GM12878 (cell line): ENCODE measurements around the gene TAC3. TPM values are rescaled to one million over a fixed set of nuclear protein-coding genes. Genes with fewer than 3 reads are reported as not detected.

ENCODE experiments used
- BCL11A ChIP-seq: IDR thresholded peaks from 2 replicates; pipeline ENCODE4 v1.6.1; 2011; ENCODE audit warnings: low read depth, low read length
- BHLHE40 ChIP-seq, 2 experiments: fragments of 450-650 bp in 1 of 2; IDR thresholded peaks; 2 replicates each; pipeline ENCODE4 v1.6.1; 2011 to 2017; ENCODE audit warnings: low read depth in 2 of 2, borderline replicate concordance in 1 of 2, improper control_type of control experiment in 1 of 2, low read length in 1 of 2, mild to moderate bottlenecking in 1 of 2
- BRCA1 ChIP-seq: IDR thresholded peaks from 2 replicates; pipeline ENCODE4 v1.6.1; 2011; ENCODE audit warnings: low read depth, low read length, improper control_type of control experiment
- CHD2 ChIP-seq: IDR thresholded peaks from 2 replicates; pipeline ENCODE4 v1.6.1; 2011; ENCODE audit warnings: low read depth, low read length, improper control_type of control experiment, borderline replicate concordance
- CREB1 ChIP-seq: IDR thresholded peaks from 2 replicates; pipeline ENCODE4 v1.6.1; 2012; ENCODE audit warnings: low read depth, mild to moderate bottlenecking, inconsistent platforms
- EED ChIP-seq: sonication (generic); IDR thresholded peaks from 2 replicates; pipeline ENCODE4 v1.6.1; 2016; ENCODE audit warnings: antibody characterized with exemption, low read depth
- EGR1 ChIP-seq, 2 experiments: IDR thresholded peaks; 1 replicate in 1 of 2; 2 replicates in 1 of 2; pipeline ENCODE4 v1.6.1; 2011 to 2012; ENCODE audit warnings: low read depth in 2 of 2, low read length in 2 of 2, borderline replicate concordance in 1 of 2, mild to moderate bottlenecking in 1 of 2, moderate library complexity in 1 of 2
- EP300 ChIP-seq, 2 experiments: fragments of 150-350 bp in 1 of 2; IDR thresholded peaks; 2 replicates each; pipeline ENCODE4 v1.6.1; 2011 to 2012; ENCODE audit warnings: low read depth in 2 of 2, low read length in 2 of 2, borderline replicate concordance in 1 of 2, improper control_type of control experiment in 1 of 2, inconsistent platforms in 1 of 2; ENCODE audit not compliant: control insufficient read depth in 1 of 2
- EZH2 ChIP-seq: IDR thresholded peaks from 2 replicates; pipeline ENCODE4 v1.6.1; 2012; ENCODE audit warnings: low read depth, mild to moderate bottlenecking, control low read depth, inconsistent platforms, low read length, borderline replicate concordance; ENCODE audit not compliant: control insufficient read depth
- GABPA ChIP-seq: IDR thresholded peaks from 2 replicates; pipeline ENCODE4 v1.6.1; 2014; ENCODE audit warnings: antibody characterized with exemption, low read depth, mild to moderate bottlenecking, inconsistent platforms
- HDAC2 ChIP-seq: fragments of 200-600 bp; sonication (generic); IDR thresholded peaks from 2 replicates; pipeline ENCODE4 v1.6.1; 2017
- MAX ChIP-seq: IDR thresholded peaks from 2 replicates; pipeline ENCODE4 v1.6.1; 2012; ENCODE audit warnings: low read depth, low read length, improper control_type of control experiment
- MTA2 ChIP-seq: fragments of 450-650 bp; IDR thresholded peaks from 2 replicates; pipeline ENCODE4 v1.6.1; 2016; ENCODE audit warnings: low read depth, mild to moderate bottlenecking, moderate library complexity
- MYB ChIP-seq: fragments of 150-350 bp; IDR thresholded peaks from 2 replicates; pipeline ENCODE4 v1.6.1; 2014; ENCODE audit warnings: mild to moderate bottlenecking, low read depth, low read length, borderline replicate concordance
- NFYA ChIP-seq: IDR thresholded peaks from 2 replicates; pipeline ENCODE4 v1.6.1; 2011; ENCODE audit warnings: low read depth, mild to moderate bottlenecking, low read length, improper control_type of control experiment, borderline replicate concordance
- NFYB ChIP-seq: IDR thresholded peaks from 2 replicates; pipeline ENCODE4 v1.6.1; 2011; ENCODE audit warnings: low read depth, mild to moderate bottlenecking, low read length, improper control_type of control experiment, moderate library complexity; ENCODE audit not compliant: insufficient read depth
- NR2F1 ChIP-seq: fragments of 450-650 bp; conservative IDR thresholded peaks from 2 replicates; pipeline ENCODE4 v1.6.1; 2017; ENCODE audit warnings: mild to moderate bottlenecking
- NRF1 ChIP-seq: conservative IDR thresholded peaks from 2 replicates; pipeline ENCODE4 v1.6.1; 2011; ENCODE audit warnings: mild to moderate bottlenecking, low read depth, low read length, improper control_type of control experiment
- POLR2A ChIP-seq: IDR thresholded peaks from 2 replicates; pipeline ENCODE4 v1.6.1; 2011; ENCODE audit warnings: low read depth, mild to moderate bottlenecking, low read length
- RAD21 ChIP-seq: IDR thresholded peaks from 2 replicates; pipeline ENCODE4 v1.6.1; 2011; ENCODE audit warnings: mild to moderate bottlenecking, low read depth, low read length, moderate library complexity; ENCODE audit not compliant: insufficient read depth
- RAD51 ChIP-seq: fragments of 450-650 bp; IDR thresholded peaks from 2 replicates; pipeline ENCODE4 v1.6.1; 2016; ENCODE audit warnings: moderate library complexity, mild to moderate bottlenecking, inconsistent platforms
- RB1 ChIP-seq: fragments of 450-650 bp; formaldehyde crosslinking; IDR thresholded peaks from 2 replicates; pipeline ENCODE4 v1.6.1; 2017; ENCODE audit warnings: mild to moderate bottlenecking, borderline replicate concordance
- SIN3A ChIP-seq: IDR thresholded peaks from 2 replicates; pipeline ENCODE4 v1.6.1; 2012; ENCODE audit warnings: low read depth, low read length, improper control_type of control experiment
- SMAD5 ChIP-seq: IDR thresholded peaks from 2 replicates; pipeline ENCODE4 v1.6.1; 2016; ENCODE audit warnings: antibody characterized with exemption, low read depth
- SPI1 ChIP-seq: IDR thresholded peaks from 2 replicates; pipeline ENCODE4 v1.6.1; 2011; ENCODE audit warnings: low read depth, mild to moderate bottlenecking, low read length, moderate library complexity, borderline replicate concordance; ENCODE audit not compliant: insufficient read depth
- ZNF622 ChIP-seq: fragments of 450-650 bp; IDR thresholded peaks from 2 replicates; pipeline ENCODE4 v1.6.1; 2017; ENCODE audit warnings: mild to moderate bottlenecking, inconsistent platforms
- polyA plus RNA-seq, 11 experiments: library from polyadenylated mRNA; depleted of rRNA in 4 of 11; unstranded in 6 of 11; stranded (reverse) in 5 of 11; fragments of >200 nt; fragmentation: Nextera tagmentation in 4 of 11; fragmentation: Illumina TruSeq in 1 of 11; extraction: Ambion mirVana in 4 of 11; extraction: Trizol in 1 of 11; gene quantifications; 1 replicate in 1 of 11; 2 replicates in 10 of 11; pipeline versions ENCODE4 v1.2.1 to v1.2.3, GENCODE V29; 2011 to 2016; ENCODE audit warnings: inconsistent platforms in 2 of 11, missing spikeins in 2 of 11, low read depth in 1 of 11
- total RNA-seq, 4 experiments: library from RNA; depleted of rRNA in 3 of 4; stranded (reverse); fragments of >200 nt in 3 of 4; fragmentation: Illumina TruSeq in 1 of 4; extraction: Trizol in 1 of 4; gene quantifications; 2 replicates each; pipeline versions ENCODE4 v1.2.1 to v1.2.3, GENCODE V29; 2013 to 2021
- TF ChIP-seq, protein P1 (sequence below), 3 experiments: IDR thresholded peaks in 2 of 3; conservative IDR thresholded peaks in 1 of 3; 2 replicates each; pipeline ENCODE4 v1.5.1; 2011; ENCODE audit warnings: low read depth in 3 of 3, low read length in 3 of 3, mild to moderate bottlenecking in 3 of 3, control low read depth in 2 of 3, moderate library complexity in 2 of 3, inconsistent platforms in 1 of 3, mixed read lengths in 1 of 3; ENCODE audit not compliant: control insufficient read depth in 2 of 3, insufficient read depth in 1 of 3; ENCODE audit errors: extremely low read depth in 1 of 3
- TF ChIP-seq, protein P2 (sequence below): IDR thresholded peaks from 2 replicates; pipeline ENCODE4 v1.6.1; 2011; ENCODE audit warnings: low read depth, low read length, improper control_type of control experiment, borderline replicate concordance
- TF ChIP-seq, protein P3 (sequence below): fragments of 450-650 bp; IDR thresholded peaks from 2 replicates; pipeline ENCODE4 v1.6.1; 2017; ENCODE audit warnings: borderline replicate concordance

Gene TAC3
- total and polyA plus RNA-seq, 10 of the 15 experiments (the other 5 are each of a cell fraction or from before 2014, with no cell fraction given) = 0.11 to 0.18 (median 0.13) TPM; not detected in 7

GRCh38 chr12:56998981-56999380 lies 17.3 kb downstream of the TAC3 start (continued):
- TF ChIP-seq EP300 (IDR thresholded peaks at IDR 0.05; ENCODE audit: borderline replicate concordance in 1 of 2, control insufficient read depth in 1 of 2, low read depth in 2 of 2, low read length in 2 of 2) (peak in 1 of 2 experiments; percentile 59; a peak in 2 of 4 replicates), POLR2A (no peak), CHD2 (no peak), NFYB (no peak), MAX (no peak), BRCA1 (no peak), CREB1 (peak; percentile 55; the same call in 1 of the 2 replicates), BHLHE40 (IDR thresholded peaks at IDR 0.05; ENCODE audit: borderline replicate concordance in 1 of 2, low read depth in 2 of 2, low read length in 1 of 2) (0 out of 4 replicates have a peak, but pooled peaks of 1 of the 2 experiments have one; percentile 7), SPI1 (no peak), RB1 (no peak), EED (peak; percentile 92), EZH2 (no peak), MTA2 (peak; percentile 68), SMAD5 (no peak), HDAC2 (no peak), ZNF622 (no peak), EGR1 (IDR thresholded peaks at IDR 0.05; ENCODE audit: borderline replicate concordance in 1 of 2, low read depth in 2 of 2, low read length in 2 of 2) (0 out of 3 replicates have a peak, but pooled peaks of 1 of the 2 experiments have one; percentile 27), BCL11A (peak; percentile 52; the same call in 1 of the 2 replicates), NR2F1 (no peak), NRF1 (no peak), NFYA (no peak), SIN3A (no peak), MYB (no peak), GABPA (no peak), RAD51 (no peak), RAD21 (no peak)
- TF ChIP-seq, protein P1, sequence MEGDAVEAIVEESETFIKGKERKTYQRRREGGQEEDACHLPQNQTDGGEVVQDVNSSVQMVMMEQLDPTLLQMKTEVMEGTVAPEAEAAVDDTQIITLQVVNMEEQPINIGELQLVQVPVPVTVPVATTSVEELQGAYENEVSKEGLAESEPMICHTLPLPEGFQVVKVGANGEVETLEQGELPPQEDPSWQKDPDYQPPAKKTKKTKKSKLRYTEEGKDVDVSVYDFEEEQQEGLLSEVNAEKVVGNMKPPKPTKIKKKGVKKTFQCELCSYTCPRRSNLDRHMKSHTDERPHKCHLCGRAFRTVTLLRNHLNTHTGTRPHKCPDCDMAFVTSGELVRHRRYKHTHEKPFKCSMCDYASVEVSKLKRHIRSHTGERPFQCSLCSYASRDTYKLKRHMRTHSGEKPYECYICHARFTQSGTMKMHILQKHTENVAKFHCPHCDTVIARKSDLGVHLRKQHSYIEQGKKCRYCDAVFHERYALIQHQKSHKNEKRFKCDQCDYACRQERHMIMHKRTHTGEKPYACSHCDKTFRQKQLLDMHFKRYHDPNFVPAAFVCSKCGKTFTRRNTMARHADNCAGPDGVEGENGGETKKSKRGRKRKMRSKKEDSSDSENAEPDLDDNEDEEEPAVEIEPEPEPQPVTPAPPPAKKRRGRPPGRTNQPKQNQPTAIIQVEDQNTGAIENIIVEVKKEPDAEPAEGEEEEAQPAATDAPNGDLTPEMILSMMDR (IDR thresholded peaks at IDR 0.05 in 2 of 3, conservative IDR thresholded peaks at IDR 0.05 in 1 of 3; ENCODE audit: control insufficient read depth in 2 of 3, extremely low read depth in 1 of 3, insufficient read depth in 1 of 3, low read depth in 3 of 3, low read length in 3 of 3) = no peak
- TF ChIP-seq, protein P2, sequence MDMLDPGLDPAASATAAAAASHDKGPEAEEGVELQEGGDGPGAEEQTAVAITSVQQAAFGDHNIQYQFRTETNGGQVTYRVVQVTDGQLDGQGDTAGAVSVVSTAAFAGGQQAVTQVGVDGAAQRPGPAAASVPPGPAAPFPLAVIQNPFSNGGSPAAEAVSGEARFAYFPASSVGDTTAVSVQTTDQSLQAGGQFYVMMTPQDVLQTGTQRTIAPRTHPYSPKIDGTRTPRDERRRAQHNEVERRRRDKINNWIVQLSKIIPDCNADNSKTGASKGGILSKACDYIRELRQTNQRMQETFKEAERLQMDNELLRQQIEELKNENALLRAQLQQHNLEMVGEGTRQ = no peak
- TF ChIP-seq, protein P3, sequence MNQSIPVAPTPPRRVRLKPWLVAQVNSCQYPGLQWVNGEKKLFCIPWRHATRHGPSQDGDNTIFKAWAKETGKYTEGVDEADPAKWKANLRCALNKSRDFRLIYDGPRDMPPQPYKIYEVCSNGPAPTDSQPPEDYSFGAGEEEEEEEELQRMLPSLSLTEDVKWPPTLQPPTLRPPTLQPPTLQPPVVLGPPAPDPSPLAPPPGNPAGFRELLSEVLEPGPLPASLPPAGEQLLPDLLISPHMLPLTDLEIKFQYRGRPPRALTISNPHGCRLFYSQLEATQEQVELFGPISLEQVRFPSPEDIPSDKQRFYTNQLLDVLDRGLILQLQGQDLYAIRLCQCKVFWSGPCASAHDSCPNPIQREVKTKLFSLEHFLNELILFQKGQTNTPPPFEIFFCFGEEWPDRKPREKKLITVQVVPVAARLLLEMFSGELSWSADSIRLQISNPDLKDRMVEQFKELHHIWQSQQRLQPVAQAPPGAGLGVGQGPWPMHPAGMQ = no peak
